GM12801 (cell line): ENCODE results near the gene ELMO1.

Source experiments
- CTCF ChIP-seq: IDR thresholded peaks from one replicate; pipeline ENCODE4 v1.5.1; 2011; ENCODE audit warnings: control low read depth; ENCODE audit not compliant: insufficient read length; ENCODE audit errors: extremely low read depth

Gene ELMO1

GRCh38 chr7:37391791-37392672, 56.6 kb downstream of the ELMO1 start:
- TF ChIP-seq CTCF: no peak

GRCh38 chr7:37390114-37390513, 58.5 kb downstream of the ELMO1 start:
- no peak for TF ChIP-seq CTCF

GRCh38 chr7:37388811-37389210, 59.9 kb downstream of the ELMO1 start:
- TF ChIP-seq CTCF: no peak

GRCh38 chr7:37385787-37386186, 62.9 kb downstream of the ELMO1 start:
- TF ChIP-seq CTCF: no peak

- TF ChIP-seq CTCF: no peak
Observed at GRCh38 chr7:37382546-37383088, 66.0 kb downstream of the ELMO1 start.

GRCh38 chr7:37380831-37381230, 67.8 kb downstream of the ELMO1 start:
- no peak for TF ChIP-seq CTCF

- TF ChIP-seq CTCF: no peak
Observed at GRCh38 chr7:37379546-37380277, 69.0 kb downstream of the ELMO1 start.
